ENCODE results near the gene PIANP.
"Not testable (repeated sequence)": the region's sequence is repeated elsewhere in the genome, so short reads cannot be mapped to it uniquely, and the experiment has no call there.

PIANP gene

GRCh38 chr12:6742834-6743233 is 42.2 kb upstream of the PIANP start:
- H3K9ac ChIP-seq (ENCODE audit: low read length) = no peak overlapping the region
- H3K36me3 ChIP-seq (replicated peaks; ENCODE audit: low read depth, low read length) = peaks cover 30% of the 10 kb centered on the region
- no peak overlapping the region for H3K4me3 ChIP-seq (ENCODE audit: low read length)
- no peak overlapping the region for H3K27ac ChIP-seq (ENCODE audit: low read length)
- TF ChIP-seq EZH2phosphoT487 (IDR thresholded peaks at IDR 0.05; ENCODE audit: low read depth) = no peak
- TF ChIP-seq, protein P1, sequence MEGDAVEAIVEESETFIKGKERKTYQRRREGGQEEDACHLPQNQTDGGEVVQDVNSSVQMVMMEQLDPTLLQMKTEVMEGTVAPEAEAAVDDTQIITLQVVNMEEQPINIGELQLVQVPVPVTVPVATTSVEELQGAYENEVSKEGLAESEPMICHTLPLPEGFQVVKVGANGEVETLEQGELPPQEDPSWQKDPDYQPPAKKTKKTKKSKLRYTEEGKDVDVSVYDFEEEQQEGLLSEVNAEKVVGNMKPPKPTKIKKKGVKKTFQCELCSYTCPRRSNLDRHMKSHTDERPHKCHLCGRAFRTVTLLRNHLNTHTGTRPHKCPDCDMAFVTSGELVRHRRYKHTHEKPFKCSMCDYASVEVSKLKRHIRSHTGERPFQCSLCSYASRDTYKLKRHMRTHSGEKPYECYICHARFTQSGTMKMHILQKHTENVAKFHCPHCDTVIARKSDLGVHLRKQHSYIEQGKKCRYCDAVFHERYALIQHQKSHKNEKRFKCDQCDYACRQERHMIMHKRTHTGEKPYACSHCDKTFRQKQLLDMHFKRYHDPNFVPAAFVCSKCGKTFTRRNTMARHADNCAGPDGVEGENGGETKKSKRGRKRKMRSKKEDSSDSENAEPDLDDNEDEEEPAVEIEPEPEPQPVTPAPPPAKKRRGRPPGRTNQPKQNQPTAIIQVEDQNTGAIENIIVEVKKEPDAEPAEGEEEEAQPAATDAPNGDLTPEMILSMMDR (IDR thresholded peaks at IDR 0.05; ENCODE audit: low read depth, low read length) = no peak
- H3K79me2 ChIP-seq (ENCODE audit: low read length) = no peaks in the 10 kb centered on the region
- no peaks in the 10 kb centered on the region for H4K20me1 ChIP-seq (ENCODE audit: insufficient read depth, low read length)
- H3K9me3 ChIP-seq (ENCODE audit: insufficient read depth, low read length) = no peaks in the 10 kb centered on the region
- H3K4me2 ChIP-seq (ENCODE audit: low read length) = no peak overlapping the region
- H3K4me1 ChIP-seq (ENCODE audit: low read length) = peaks cover 13% of the 10 kb centered on the region
- no peak overlapping the region for H2AFZ ChIP-seq (ENCODE audit: low read depth, low read length)
- H3K27me3 ChIP-seq (ENCODE audit: low read depth, low read length) = no peaks in the 10 kb centered on the region

- not testable (repeated sequence) for H3K27me3 ChIP-seq (ENCODE audit: low read depth, low read length); H2AFZ ChIP-seq (ENCODE audit: low read depth, low read length); H4K20me1 ChIP-seq (ENCODE audit: insufficient read depth, low read length); H3K27ac ChIP-seq (ENCODE audit: low read length); H3K4me2 ChIP-seq (ENCODE audit: low read length); H3K9me3 ChIP-seq (ENCODE audit: insufficient read depth, low read length); H3K4me3 ChIP-seq (ENCODE audit: low read length); H3K79me2 ChIP-seq (ENCODE audit: low read length); H3K9ac ChIP-seq (ENCODE audit: low read length)
- Histone ChIP-seq H3K36me3 (replicated peaks; ENCODE audit: low read depth, low read length) (peaks cover 23% of the 10 kb centered on the region), H3K4me1 (ENCODE audit: low read length) (peaks cover 13% of the 10 kb centered on the region)
Measured at GRCh38 chr12:6742080-6742479, 41.5 kb upstream of the PIANP start.

- H3K79me2 ChIP-seq (ENCODE audit: low read length) = no peaks in the 10 kb centered on the region
Measured at GRCh38 chr12:6736754-6737153, 36.1 kb upstream of the PIANP start.

DNA sequence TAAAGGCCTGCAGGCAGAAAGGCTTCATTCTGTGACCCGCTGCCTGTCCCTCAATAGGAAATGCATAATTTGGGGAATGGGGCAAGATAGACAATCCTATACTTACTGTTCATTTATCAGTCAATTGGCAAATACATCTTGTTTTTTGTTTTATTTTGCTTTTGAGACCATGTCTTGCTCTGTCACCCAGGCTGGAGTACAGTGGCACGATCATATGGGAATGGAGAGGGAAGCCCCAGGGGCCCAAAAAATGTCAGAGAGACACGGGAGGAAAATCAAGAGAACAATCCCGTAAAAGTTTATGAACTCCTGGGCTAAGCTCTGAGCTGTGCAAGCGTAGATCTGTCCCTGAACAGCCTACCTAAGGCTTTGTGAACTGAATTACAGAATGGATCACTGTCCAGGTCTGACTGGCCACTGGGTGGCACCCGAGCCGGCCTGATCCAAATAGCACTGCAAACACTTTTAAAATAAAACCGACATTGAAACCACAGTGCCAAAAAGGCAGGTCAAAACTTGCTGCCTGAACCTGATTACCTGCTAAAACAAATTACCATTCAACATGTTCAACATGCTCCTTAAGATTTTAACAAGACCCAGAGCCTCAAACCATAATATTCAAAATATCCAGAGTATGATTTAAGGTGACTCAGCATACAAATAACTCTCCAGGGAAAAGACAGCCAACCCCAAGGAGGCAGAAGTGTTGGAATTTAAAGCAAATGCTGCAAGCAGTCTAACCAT is 35.0 kb upstream of the PIANP start:
- no peak overlapping the region for H3K4me3 ChIP-seq (ENCODE audit: low read length)
- H3K9ac ChIP-seq (ENCODE audit: low read length) = no peak overlapping the region
- no peak overlapping the region for H3K4me2 ChIP-seq (ENCODE audit: low read length)
- H3K79me2 ChIP-seq (ENCODE audit: low read length) = no peaks in the 10 kb centered on the region
- peaks cover 15% of the 10 kb centered on the region for H3K36me3 ChIP-seq (replicated peaks; ENCODE audit: low read depth, low read length)
- TF ChIP-seq, protein P1 (IDR thresholded peaks at IDR 0.05; ENCODE audit: low read depth, low read length) = peak; percentile 71
- no peak for TF ChIP-seq EZH2phosphoT487 (IDR thresholded peaks at IDR 0.05; ENCODE audit: low read depth)
- peaks cover 6% of the 10 kb centered on the region for H3K4me1 ChIP-seq (ENCODE audit: low read length)
- no peak overlapping the region for H2AFZ ChIP-seq (ENCODE audit: low read depth, low read length)
- H3K9me3 ChIP-seq (ENCODE audit: insufficient read depth, low read length) = no peaks in the 10 kb centered on the region
- no peak overlapping the region for H3K27ac ChIP-seq (ENCODE audit: low read length)
- no peaks in the 10 kb centered on the region for H4K20me1 ChIP-seq (ENCODE audit: insufficient read depth, low read length)
- no peaks in the 10 kb centered on the region for H3K27me3 ChIP-seq (ENCODE audit: low read depth, low read length)

More at GRCh38 chr12:6736754-6737153, 36.1 kb upstream of the PIANP start:
- H4K20me1 ChIP-seq (ENCODE audit: insufficient read depth, low read length) = no peaks in the 10 kb centered on the region
- no peak overlapping the region for H3K4me2 ChIP-seq (ENCODE audit: low read length)
- TF ChIP-seq, protein P1 (IDR thresholded peaks at IDR 0.05; ENCODE audit: low read depth, low read length) = no peak
- TF ChIP-seq EZH2phosphoT487 (IDR thresholded peaks at IDR 0.05; ENCODE audit: low read depth) = no peak
- H3K27me3 ChIP-seq (ENCODE audit: low read depth, low read length) = no peaks in the 10 kb centered on the region
- H3K9me3 ChIP-seq (ENCODE audit: insufficient read depth, low read length) = no peaks in the 10 kb centered on the region
- peaks cover 6% of the 10 kb centered on the region for H3K36me3 ChIP-seq (replicated peaks; ENCODE audit: low read depth, low read length)
- H3K4me3 ChIP-seq (ENCODE audit: low read length) = no peak overlapping the region
- no peak overlapping the region for H3K9ac ChIP-seq (ENCODE audit: low read length)
- no peaks in the 10 kb centered on the region for H3K4me1 ChIP-seq (ENCODE audit: low read length)
- H3K27ac ChIP-seq (ENCODE audit: low read length) = no peak overlapping the region
- H2AFZ ChIP-seq (ENCODE audit: low read depth, low read length) = no peak overlapping the region
